ENCODE measurements around the gene OLFML2A.

GRCh38 chr9:124762633-124763032, 14.3 kb upstream of the OLFML2A start:
- TF ChIP-seq RCOR1 (IDR thresholded peaks at IDR 0.05; ENCODE audit: low read depth, low read length) (no peak), RNF2 (IDR thresholded peaks at IDR 0.05; ENCODE audit: borderline replicate concordance, low read depth) (no peak), REST (IDR thresholded peaks at IDR 0.05) (no peak), POLR2A (IDR thresholded peaks at IDR 0.05; ENCODE audit: low read length) (no peak), BHLHE40 (IDR thresholded peaks at IDR 0.05; ENCODE audit: low read depth, low read length) (no peak), EP300 (IDR thresholded peaks at IDR 0.05) (no peak), RAD21 (conservative IDR thresholded peaks at IDR 0.05 in 1 of 2, IDR thresholded peaks at IDR 0.05 in 1 of 2) (no peak)
- TF ChIP-seq, protein P1, sequence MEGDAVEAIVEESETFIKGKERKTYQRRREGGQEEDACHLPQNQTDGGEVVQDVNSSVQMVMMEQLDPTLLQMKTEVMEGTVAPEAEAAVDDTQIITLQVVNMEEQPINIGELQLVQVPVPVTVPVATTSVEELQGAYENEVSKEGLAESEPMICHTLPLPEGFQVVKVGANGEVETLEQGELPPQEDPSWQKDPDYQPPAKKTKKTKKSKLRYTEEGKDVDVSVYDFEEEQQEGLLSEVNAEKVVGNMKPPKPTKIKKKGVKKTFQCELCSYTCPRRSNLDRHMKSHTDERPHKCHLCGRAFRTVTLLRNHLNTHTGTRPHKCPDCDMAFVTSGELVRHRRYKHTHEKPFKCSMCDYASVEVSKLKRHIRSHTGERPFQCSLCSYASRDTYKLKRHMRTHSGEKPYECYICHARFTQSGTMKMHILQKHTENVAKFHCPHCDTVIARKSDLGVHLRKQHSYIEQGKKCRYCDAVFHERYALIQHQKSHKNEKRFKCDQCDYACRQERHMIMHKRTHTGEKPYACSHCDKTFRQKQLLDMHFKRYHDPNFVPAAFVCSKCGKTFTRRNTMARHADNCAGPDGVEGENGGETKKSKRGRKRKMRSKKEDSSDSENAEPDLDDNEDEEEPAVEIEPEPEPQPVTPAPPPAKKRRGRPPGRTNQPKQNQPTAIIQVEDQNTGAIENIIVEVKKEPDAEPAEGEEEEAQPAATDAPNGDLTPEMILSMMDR (IDR thresholded peaks at IDR 0.05) = no peak

All from A549 (cell line).